Mesendoderm (in vitro differentiated cells): ENCODE data around the gene NHERF1.

Source experiments
- DNase-seq: peaks from one replicate; pipeline ENCODE4 v3.0.0; 2013
- H2AK5ac ChIP-seq: 2 replicates; pipeline ENCODE4 v1.6.1; 2013; ENCODE audit warnings: low read length, inconsistent platforms
- H2BK120ac ChIP-seq: 2 replicates; pipeline ENCODE4 v1.6.1; 2013; ENCODE audit warnings: low read depth, mild to moderate bottlenecking, low read length, moderate library complexity, mixed read lengths
- H2BK15ac ChIP-seq: replicated peaks from 2 replicates; pipeline ENCODE4 v1.6.1; 2013; ENCODE audit warnings: low read depth, mild to moderate bottlenecking, moderate library complexity
- H2BK5ac ChIP-seq: 2 replicates; pipeline ENCODE4 v1.6.1; 2013; ENCODE audit warnings: low read length, inconsistent platforms
- H3K18ac ChIP-seq: 2 replicates; pipeline ENCODE4 v1.6.1; 2013; ENCODE audit warnings: mild to moderate bottlenecking, low read length, mixed read lengths
- H3K23ac ChIP-seq: one replicate; pipeline ENCODE4 v1.6.1; 2013; ENCODE audit warnings: low read length
- H3K27ac ChIP-seq: 2 replicates; pipeline ENCODE4 v1.5.1; 2013; ENCODE audit warnings: low read depth, mild to moderate bottlenecking, inconsistent platforms, low read length, moderate library complexity
- H3K27me3 ChIP-seq: 2 replicates; pipeline ENCODE4 v1.6.1; 2013; ENCODE audit warnings: low read length, control low read depth, mild to moderate bottlenecking, inconsistent platforms; ENCODE audit not compliant: insufficient read depth, poor library complexity
- H3K36me3 ChIP-seq: 2 replicates; pipeline ENCODE4 v1.6.1; 2013; ENCODE audit warnings: low read length, inconsistent platforms; ENCODE audit not compliant: control insufficient read depth, insufficient read depth
- H3K4ac ChIP-seq: one replicate; pipeline ENCODE4 v1.6.1; 2013; ENCODE audit warnings: low read depth, mild to moderate bottlenecking, low read length, moderate library complexity
- H3K4me1 ChIP-seq: 2 replicates; pipeline ENCODE4 v1.6.1; 2013; ENCODE audit warnings: low read depth, low read length, inconsistent platforms; ENCODE audit not compliant: control insufficient read depth
- H3K4me2 ChIP-seq: 2 replicates; pipeline ENCODE4 v1.6.1; 2013; ENCODE audit warnings: low read length
- H3K4me3 ChIP-seq: 2 replicates; pipeline ENCODE4 v1.5.1; 2013; ENCODE audit warnings: mild to moderate bottlenecking, low read length
- H3K56ac ChIP-seq: one replicate; pipeline ENCODE4 v1.6.1; 2013; ENCODE audit warnings: low read length
- H3K79me1 ChIP-seq: 2 replicates; pipeline ENCODE4 v1.6.1; 2013; ENCODE audit warnings: low read length, inconsistent platforms
- H3K79me2 ChIP-seq: 2 replicates; pipeline ENCODE4 v1.6.1; 2013; ENCODE audit warnings: mild to moderate bottlenecking, low read length; ENCODE audit not compliant: control insufficient read depth, insufficient read depth
- H3K9ac ChIP-seq: 2 replicates; pipeline ENCODE4 v1.6.1; 2013; ENCODE audit warnings: low read length, inconsistent platforms
- H4K5ac ChIP-seq: one replicate; pipeline ENCODE4 v1.6.1; 2013; ENCODE audit warnings: low read length
- H4K8ac ChIP-seq: one replicate; pipeline ENCODE4 v1.6.1; 2013; ENCODE audit warnings: low read depth, mild to moderate bottlenecking, control low read depth, low read length, moderate library complexity
- WGBS: extraction: QIAGEN DNeasy Blood & Tissue Kit; methylation state at CpG from one replicate; pipeline ENCODE4 v1.1.7; 2013; ENCODE audit warnings: low lambda C conversion rate, missing lambda C conversion rate; ENCODE audit not compliant: insufficient coverage; ENCODE audit errors: extremely low coverage; 5-methylcytosine and 5-hydroxymethylcytosine counted together

Gene NHERF1

GRCh38 chr17:74812109-74813009 lies 63.9 kb downstream of the NHERF1 start:
- Histone ChIP-seq H3K79me1 (no peaks in the 10 kb centered on the region), H3K9ac (no peak overlapping the region), H2BK15ac (no peak overlapping the region), H3K79me2 (no peaks in the 10 kb centered on the region), H3K36me3 (no peaks in the 10 kb centered on the region), H3K4me2 (no peak overlapping the region), H3K4me3 (no peak overlapping the region), H3K27me3 (no peaks in the 10 kb centered on the region), H3K23ac (no peak overlapping the region), H3K56ac (no peak overlapping the region), H4K8ac (no peak overlapping the region), H3K27ac (no peak overlapping the region), H2AK5ac (no peak overlapping the region), H3K18ac (no peak overlapping the region), H2BK120ac (no peak overlapping the region), H3K4me1 (no peaks in the 10 kb centered on the region), H4K5ac (no peak overlapping the region), H2BK5ac (no peak overlapping the region), H3K4ac (no peak overlapping the region)
- no peak for DNase-seq
- no CpG with 5 or more reads among the region's 23 CpGs for WGBS

GRCh38 chr17:74814453-74814852 lies 66.0 kb downstream of the NHERF1 start:
- no peak overlapping the region for H4K8ac ChIP-seq
- no peak overlapping the region for H3K4me2 ChIP-seq
- no peak overlapping the region for H2BK15ac ChIP-seq
- no peak overlapping the region for H3K9ac ChIP-seq
- no peak overlapping the region for H2AK5ac ChIP-seq
- no peak overlapping the region for H3K23ac ChIP-seq
- no peak overlapping the region for H3K4me3 ChIP-seq
- H3K4ac ChIP-seq, result no peak overlapping the region
- no CpG with 5 or more reads among the region's 5 CpGs for WGBS
- H3K36me3 ChIP-seq, result no peaks in the 10 kb centered on the region
- no peak overlapping the region for H4K5ac ChIP-seq
- H2BK120ac ChIP-seq, result no peak overlapping the region
- H3K27me3 ChIP-seq, result no peaks in the 10 kb centered on the region
- H3K27ac ChIP-seq, result no peak overlapping the region
- no peak overlapping the region for H2BK5ac ChIP-seq
- no peak for DNase-seq
- H3K56ac ChIP-seq, result no peak overlapping the region
- peaks cover 2% of the 10 kb centered on the region for H3K4me1 ChIP-seq
- no peaks in the 10 kb centered on the region for H3K79me1 ChIP-seq
- no peak overlapping the region for H3K18ac ChIP-seq
- H3K79me2 ChIP-seq, result no peaks in the 10 kb centered on the region

- H4K8ac ChIP-seq, result no peak overlapping the region
- no peaks in the 10 kb centered on the region for H3K36me3 ChIP-seq
- no peaks in the 10 kb centered on the region for H3K79me1 ChIP-seq
- DNase-seq, result no peak
- no peak overlapping the region for H3K18ac ChIP-seq
- no peak overlapping the region for H3K9ac ChIP-seq
- no peaks in the 10 kb centered on the region for H3K79me2 ChIP-seq
- H2BK15ac ChIP-seq, result no peak overlapping the region
- no peak overlapping the region for H3K4ac ChIP-seq
- peaks cover 2% of the 10 kb centered on the region for H3K4me1 ChIP-seq
- no CpG with 5 or more reads among the region's 7 CpGs for WGBS
- no peaks in the 10 kb centered on the region for H3K27me3 ChIP-seq
- no peak overlapping the region for H3K4me3 ChIP-seq
- H3K56ac ChIP-seq, result no peak overlapping the region
- H3K23ac ChIP-seq, result no peak overlapping the region
- H3K4me2 ChIP-seq, result no peak overlapping the region
- H2BK120ac ChIP-seq, result no peak overlapping the region
- H3K27ac ChIP-seq, result no peak overlapping the region
- H4K5ac ChIP-seq, result no peak overlapping the region
- no peak overlapping the region for H2AK5ac ChIP-seq
- no peak overlapping the region for H2BK5ac ChIP-seq
Observed at GRCh38 chr17:74815067-74815466, 66.6 kb downstream of the NHERF1 start.

GRCh38 chr17:74815550-74816370 lies 67.3 kb downstream of the NHERF1 start:
- no peak overlapping the region for H4K8ac ChIP-seq
- H3K4me3 ChIP-seq, result no peak overlapping the region
- no peaks in the 10 kb centered on the region for H3K79me1 ChIP-seq
- no peak overlapping the region for H3K4me2 ChIP-seq
- no peak overlapping the region for H3K18ac ChIP-seq
- H2BK15ac ChIP-seq, result no peak overlapping the region
- no peak overlapping the region for H3K23ac ChIP-seq
- no peak overlapping the region for H3K27ac ChIP-seq
- H2BK120ac ChIP-seq, result no peak overlapping the region
- H3K36me3 ChIP-seq, result no peaks in the 10 kb centered on the region
- H3K9ac ChIP-seq, result no peak overlapping the region
- no CpG with 5 or more reads among the region's 15 CpGs for whole genome bisulfite sequencing
- no peaks in the 10 kb centered on the region for H3K27me3 ChIP-seq
- H2BK5ac ChIP-seq, result no peak overlapping the region
- DNase-seq, result peak; percentile 78
- H2AK5ac ChIP-seq, result no peak overlapping the region
- no peak overlapping the region for H3K4ac ChIP-seq
- H3K56ac ChIP-seq, result no peak overlapping the region
- H3K79me2 ChIP-seq, result no peaks in the 10 kb centered on the region
- H4K5ac ChIP-seq, result no peak overlapping the region
- peaks cover 2% of the 10 kb centered on the region for H3K4me1 ChIP-seq

- H3K27me3 ChIP-seq, result no peaks in the 10 kb centered on the region
- H3K27ac ChIP-seq, result no peak overlapping the region
- H3K4ac ChIP-seq, result no peak overlapping the region
- peaks cover 2% of the 10 kb centered on the region for H3K4me1 ChIP-seq
- no peak overlapping the region for H3K23ac ChIP-seq
- H3K4me3 ChIP-seq, result no peak overlapping the region
- no peak overlapping the region for H3K18ac ChIP-seq
- H2BK120ac ChIP-seq, result no peak overlapping the region
- no peak overlapping the region for H3K56ac ChIP-seq
- no peak overlapping the region for H4K5ac ChIP-seq
- H2AK5ac ChIP-seq, result no peak overlapping the region
- H3K36me3 ChIP-seq, result no peaks in the 10 kb centered on the region
- no peaks in the 10 kb centered on the region for H3K79me2 ChIP-seq
- no peak for DNase-seq
- no peak overlapping the region for H3K9ac ChIP-seq
- no peak overlapping the region for H2BK15ac ChIP-seq
- H2BK5ac ChIP-seq, result no peak overlapping the region
- no CpG with 5 or more reads among the region's 18 CpGs for WGBS
- H4K8ac ChIP-seq, result no peak overlapping the region
- H3K4me2 ChIP-seq, result no peak overlapping the region
- no peaks in the 10 kb centered on the region for H3K79me1 ChIP-seq
Observed at GRCh38 chr17:74816905-74817620, 68.6 kb downstream of the NHERF1 start.
